B cell (primary cell): ENCODE results near the gene CDYL2. TPM values are rescaled to one million over a fixed set of nuclear protein-coding genes. Genes with fewer than 3 reads are reported as not detected.

Experiments used
- ATAC-seq: fragments of 200-7000 bp; cut with Tn5 transposase; one replicate; pipeline ENCODE4 v1.10.0; 2021; ENCODE audit warnings: low read depth, mild to moderate bottlenecking, moderate number of reproducible peaks, moderate library complexity
- CTCF ChIA-PET: fragments of 350-600 bp; sonication (Branson Sonifier 250); formaldehyde crosslinking; loops from one replicate; lab custom pipeline; 2021; ENCODE audit warnings: antibody characterized with exemption, inconsistent platforms; lab: Charles Lee
- POLR2A ChIA-PET: fragments of 350-600 bp; sonication (Branson Sonifier 250); formaldehyde crosslinking; loops from one replicate; lab custom pipeline; 2021; ENCODE audit warnings: antibody characterized with exemption; lab: Charles Lee
- DNase-seq: peaks from one replicate; pipeline ENCODE4 v3.0.0; 2013
- H2AFZ ChIP-seq: 2 replicates; pipeline ENCODE4 v1.6.1; 2012; ENCODE audit warnings: mild to moderate bottlenecking, low read depth, low read length; ENCODE audit not compliant: insufficient read depth, poor library complexity, severe bottlenecking
- H3K27ac ChIP-seq, 2 donors: 1 replicate in 1 of 2; 2 replicates in 1 of 2; pipeline ENCODE4 v1.5.1; 2012 to 2013; ENCODE audit warnings: low read length in 2 of 2, mild to moderate bottlenecking in 2 of 2, moderate library complexity in 1 of 2
- H3K27me3 ChIP-seq, 4 experiments: fragments of 200-600 bp in 1 of 4; sonication (generic) in 1 of 4; replicated peaks in 1 of 4; 1 replicate in 2 of 4; 2 replicates in 2 of 4; pipeline versions ENCODE4 v1.6.1 to v1.7.0; 2013 to 2016; ENCODE audit warnings: low read length in 3 of 4, mild to moderate bottlenecking in 2 of 4, mixed read lengths in 1 of 4, moderate library complexity in 1 of 4; ENCODE audit not compliant: insufficient read depth in 4 of 4, control insufficient read depth in 3 of 4; ENCODE audit errors: control extremely low read depth in 1 of 4
- H3K36me3 ChIP-seq, 2 experiments: replicated peaks in 1 of 2; 1 replicate in 1 of 2; 2 replicates in 1 of 2; pipeline versions ENCODE4 v1.6.1 to v1.7.1; 2013; ENCODE audit warnings: low read length in 1 of 2; ENCODE audit not compliant: insufficient read depth in 2 of 2, control insufficient read depth in 1 of 2; ENCODE audit errors: control extremely low read depth in 1 of 2, extremely low read depth in 1 of 2
- H3K4me1 ChIP-seq, 2 donors: fragments of 200-600 bp in 1 of 2; sonication (generic) in 1 of 2; 1 replicate in 1 of 2; 2 replicates in 1 of 2; pipeline versions ENCODE4 v1.5.1 to v1.6.1; 2013 to 2017; ENCODE audit warnings: low read length in 2 of 2; ENCODE audit not compliant: control insufficient read depth in 2 of 2, insufficient read depth in 2 of 2
- H3K4me2 ChIP-seq: replicated peaks from 2 replicates; pipeline ENCODE3; 2012; ENCODE audit warnings: mild to moderate bottlenecking, low read depth, low read length; ENCODE audit not compliant: poor library complexity, severe bottlenecking
- H3K4me3 ChIP-seq, 5 experiments: fragments of 200-600 bp in 1 of 5; sonication (generic) in 1 of 5; 1 replicate in 3 of 5; 2 replicates in 2 of 5; pipeline versions ENCODE4 v1.5.1 to v1.7.0; 2011 to 2016; ENCODE audit warnings: low read length in 4 of 5, mild to moderate bottlenecking in 4 of 5, low read depth in 2 of 5, control low read depth in 1 of 5, moderate library complexity in 1 of 5; ENCODE audit not compliant: insufficient read depth in 1 of 5; ENCODE audit errors: control extremely low read depth in 1 of 5, extremely low read depth in 1 of 5
- H3K79me2 ChIP-seq: fragments of 200-600 bp; sonication (generic); one replicate; pipeline ENCODE4 v1.6.0; 2016; ENCODE audit warnings: low read length; ENCODE audit not compliant: control insufficient read depth, insufficient read depth
- H3K9ac ChIP-seq: fragments of 200-600 bp; sonication (generic); 2 replicates; pipeline ENCODE4 v1.6.1; 2017; ENCODE audit warnings: mild to moderate bottlenecking, low read length, moderate library complexity
- H3K9me3 ChIP-seq, 3 donors: one replicate each; pipeline versions ENCODE4 v1.6.1 to v1.7.1; 2013; ENCODE audit warnings: low read length in 2 of 3; ENCODE audit not compliant: control insufficient read depth in 2 of 3, insufficient read depth in 1 of 3; ENCODE audit errors: control extremely low read depth in 1 of 3
- H4K20me1 ChIP-seq: 2 replicates; pipeline ENCODE4 v1.6.0; 2012; ENCODE audit warnings: mild to moderate bottlenecking, low read length; ENCODE audit not compliant: insufficient read depth, control insufficient read depth, poor library complexity, severe bottlenecking
- H3K27ac Mint-ChIP-seq: one replicate; pipeline ENCODE4 v1.8.0; 2021; ENCODE audit warnings: mixed read lengths
- H3K27me3 Mint-ChIP-seq: one replicate; pipeline ENCODE4 v1.8.0; 2021; ENCODE audit warnings: mixed read lengths
- H3K4me1 Mint-ChIP-seq: one replicate; pipeline ENCODE4 v1.8.0; 2021; ENCODE audit warnings: mixed read lengths
- H3K4me3 Mint-ChIP-seq: one replicate; pipeline ENCODE4 v1.8.0; 2021; ENCODE audit warnings: mixed read lengths
- H3K9me3 Mint-ChIP-seq: one replicate; pipeline ENCODE4 v1.8.0; 2022; ENCODE audit warnings: mixed read lengths; ENCODE audit not compliant: insufficient read depth
- CTCF ChIP-seq: fragments of 200-600 bp; IDR thresholded peaks from one replicate; pipeline ENCODE4 v1.8.0; 2022; ENCODE audit warnings: antibody characterized with exemption, mild to moderate bottlenecking
- EZH2 ChIP-seq: IDR thresholded peaks from 2 replicates; pipeline ENCODE4 v1.6.1; 2012; ENCODE audit warnings: borderline replicate concordance, low read depth, mild to moderate bottlenecking, moderate library complexity, low read length; ENCODE audit not compliant: insufficient read depth, poor library complexity, severe bottlenecking
- WGBS: methylation state at CpG from one replicate; pipeline ENCODE4 v1.1.5; 2013; ENCODE audit warnings: missing lambda C conversion rate; ENCODE audit not compliant: insufficient coverage; 5-methylcytosine and 5-hydroxymethylcytosine counted together
- intact Hi-C: fragments of 100-400 bp; cut with micrococcal nuclease; formaldehyde crosslinking; loops from one replicate; pipeline ENCODE4 v1.10.0; 2022
- polyA plus RNA-seq: library from polyadenylated mRNA; depleted of rRNA; stranded (reverse); fragments of >200 nt; gene quantifications from 2 replicates; pipeline ENCODE4 v1.2.3, GENCODE V29; 2012
- total RNA-seq, 2 donors: library from RNA; stranded (reverse); fragments of 120-200 nt in 1 of 2; gene quantifications; 1 replicate in 1 of 2; 2 replicates in 1 of 2; pipeline versions ENCODE4 v1.2.3 to v1.2.4, GENCODE V29; 2013 to 2022

CDYL2 gene
- total and polyA plus RNA-seq, 2 donors (not counting 1 experiment from before 2014, with no cell fraction given) = 0.66 to 6.6 TPM

GRCh38 chr16:80825365-80825758, 21.0 kb upstream of the CDYL2 start:
- H3K4me2 ChIP-seq = no peak overlapping the region
- no peak overlapping the region for H3K27ac ChIP-seq
- no peak overlapping the region for H3K4me3 ChIP-seq
- intact Hi-C loops = no loop called here
- H3K4me1 ChIP-seq = no peaks in the 10 kb centered on the region
- no peak for ATAC-seq
- H3K4me3 Mint-ChIP-seq = no peak overlapping the region
- no peak overlapping the region for H2AFZ ChIP-seq
- H3K79me2 ChIP-seq = no peaks in the 10 kb centered on the region
- H3K9me3 ChIP-seq = no peaks in the 10 kb centered on the region
- H3K4me1 Mint-ChIP-seq = peaks cover 4% of the 10 kb centered on the region
- ChIA-PET CTCF (interaction anchor here (0.7 to 2.5 kb wide), 7 partner anchors 11 to 828 kb away, joined by 3 to 11 read pairs (median 4); no protein-coding TSS in a partner anchor), POLR2A (no interaction called here)
- no peak overlapping the region for H3K27ac Mint-ChIP-seq
- no peaks in the 10 kb centered on the region for H3K9me3 Mint-ChIP-seq
- no peaks in the 10 kb centered on the region for H3K27me3 ChIP-seq
- TF ChIP-seq EZH2 (no peak), CTCF (no peak)
- H3K36me3 ChIP-seq = no peaks in the 10 kb centered on the region
- DNase-seq = no peak
- H3K27me3 Mint-ChIP-seq = no peaks in the 10 kb centered on the region
- no peaks in the 10 kb centered on the region for H4K20me1 ChIP-seq
- no peak overlapping the region for H3K9ac ChIP-seq
- WGBS = no CpG with 5 or more reads among the region's 1 CpG

- Histone ChIP-seq H3K4me3 (no peak overlapping the region), H3K4me2 (no peak overlapping the region), H4K20me1 (no peaks in the 10 kb centered on the region), H3K36me3 (no peaks in the 10 kb centered on the region), H3K9ac (no peak overlapping the region), H3K27me3 (peaks cover 0 to 3% (median 0%) of the 10 kb centered on the region in 4 experiments), H3K9me3 (no peaks in the 10 kb centered on the region), H3K79me2 (no peaks in the 10 kb centered on the region), H2AFZ (no peak overlapping the region), H3K27ac (no peak overlapping the region), H3K4me1 (no peaks in the 10 kb centered on the region)
- H3K4me3 Mint-ChIP-seq = no peak overlapping the region
- TF ChIP-seq CTCF (peak; percentile 95), EZH2 (no peak)
- 33% methylated on average over 1 of the region's 5 CpGs for WGBS
- intact Hi-C loops = loop anchor here (5.0 kb wide), 1 partner anchor 297 kb away; no protein-coding TSS in a partner anchor
- no peaks in the 10 kb centered on the region for H3K27me3 Mint-ChIP-seq
- ChIA-PET POLR2A (no interaction called here), CTCF (interaction anchor here (0.7 to 2.5 kb wide), 8 partner anchors 10 to 828 kb away, joined by 3 to 11 read pairs (median 4); no protein-coding TSS in a partner anchor)
- H3K4me1 Mint-ChIP-seq = peaks cover 4% of the 10 kb centered on the region
- ATAC-seq = no peak
- DNase-seq = peak; percentile 67
- H3K27ac Mint-ChIP-seq = no peak overlapping the region
- H3K9me3 Mint-ChIP-seq = no peaks in the 10 kb centered on the region
Measured at GRCh38 chr16:80824623-80825364, 20.4 kb upstream of the CDYL2 start.
